Measurements from ENCODE around the gene CCDC157.
A peak's percentile ranks its signal among the peaks of the same experiment; 100 is the strongest.

The CCDC157 gene

DNA sequence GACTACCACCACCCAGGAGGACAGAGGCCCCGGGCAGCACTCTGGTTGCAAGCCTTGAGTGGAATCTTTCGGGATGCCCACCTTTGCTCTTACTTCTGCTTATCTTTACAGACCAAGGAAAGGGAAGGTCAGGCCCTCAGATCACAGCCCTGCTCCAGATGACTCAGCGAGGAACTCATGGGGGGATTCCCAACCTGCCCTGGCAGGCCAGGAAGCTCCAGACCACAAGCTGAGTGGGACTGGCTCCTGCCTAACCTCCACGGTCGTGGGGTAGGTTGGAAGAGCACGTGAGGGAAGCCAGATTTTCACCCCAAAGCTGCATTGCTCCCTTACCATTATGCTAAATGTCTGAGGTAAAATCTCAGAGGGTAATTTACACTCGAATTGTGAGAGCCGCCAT lies 41.9 kb upstream of the CCDC157 start:
- TF ChIP-seq, protein P1, sequence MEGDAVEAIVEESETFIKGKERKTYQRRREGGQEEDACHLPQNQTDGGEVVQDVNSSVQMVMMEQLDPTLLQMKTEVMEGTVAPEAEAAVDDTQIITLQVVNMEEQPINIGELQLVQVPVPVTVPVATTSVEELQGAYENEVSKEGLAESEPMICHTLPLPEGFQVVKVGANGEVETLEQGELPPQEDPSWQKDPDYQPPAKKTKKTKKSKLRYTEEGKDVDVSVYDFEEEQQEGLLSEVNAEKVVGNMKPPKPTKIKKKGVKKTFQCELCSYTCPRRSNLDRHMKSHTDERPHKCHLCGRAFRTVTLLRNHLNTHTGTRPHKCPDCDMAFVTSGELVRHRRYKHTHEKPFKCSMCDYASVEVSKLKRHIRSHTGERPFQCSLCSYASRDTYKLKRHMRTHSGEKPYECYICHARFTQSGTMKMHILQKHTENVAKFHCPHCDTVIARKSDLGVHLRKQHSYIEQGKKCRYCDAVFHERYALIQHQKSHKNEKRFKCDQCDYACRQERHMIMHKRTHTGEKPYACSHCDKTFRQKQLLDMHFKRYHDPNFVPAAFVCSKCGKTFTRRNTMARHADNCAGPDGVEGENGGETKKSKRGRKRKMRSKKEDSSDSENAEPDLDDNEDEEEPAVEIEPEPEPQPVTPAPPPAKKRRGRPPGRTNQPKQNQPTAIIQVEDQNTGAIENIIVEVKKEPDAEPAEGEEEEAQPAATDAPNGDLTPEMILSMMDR (IDR thresholded peaks at IDR 0.05): no peak
- Histone ChIP-seq H3K9ac (no peak overlapping the region), H3K4me2 (ENCODE audit: low read length) (no peak overlapping the region), H3K4me1 (peaks cover 42% of the 10 kb centered on the region), H3K4me3 (ENCODE audit: low read depth, low read length) (no peak overlapping the region), H3K9me3 (ENCODE audit: control insufficient read depth, low read length) (no peaks in the 10 kb centered on the region), H3K27me3 (ENCODE audit: control insufficient read depth, insufficient read depth, low read length) (no peaks in the 10 kb centered on the region), H3K36me3 (ENCODE audit: control insufficient read depth, insufficient read depth, low read length) (no peaks in the 10 kb centered on the region), H3K27ac (no peak overlapping the region), H2AFZ (no peak overlapping the region), H3K79me2 (peaks cover 21% of the 10 kb centered on the region)

DNA sequence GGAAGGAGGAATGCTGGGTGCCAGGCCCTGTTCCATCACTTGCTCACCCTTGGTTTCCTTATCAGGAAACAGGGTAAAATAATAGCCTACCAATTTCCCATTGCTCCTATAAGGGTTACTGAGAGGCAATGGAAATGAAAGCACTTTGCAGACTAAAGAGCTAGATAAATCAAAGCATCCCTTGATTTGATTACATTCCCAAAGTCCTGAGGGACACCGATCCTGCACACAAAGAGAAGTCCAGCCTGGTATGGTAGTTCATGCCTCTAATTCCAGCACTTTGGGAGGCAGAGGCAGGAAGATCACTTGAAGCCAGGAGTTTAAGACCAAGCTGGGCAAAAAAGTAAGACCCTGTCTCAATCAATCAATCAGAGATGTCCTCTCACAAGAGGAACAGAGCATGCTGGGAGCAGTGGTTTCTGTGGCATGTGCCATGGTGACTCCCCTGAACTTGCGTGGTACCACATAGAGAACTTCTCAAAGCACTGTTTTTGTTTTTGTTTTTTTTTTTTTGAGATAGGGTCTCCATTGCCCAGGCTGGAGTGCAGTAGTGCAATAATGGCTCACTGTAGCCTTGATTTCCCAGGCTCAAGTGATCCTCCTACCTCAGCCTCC lies 40.7 kb upstream of the CCDC157 start:
- Histone ChIP-seq H3K27ac (no peak overlapping the region), H3K27me3 (ENCODE audit: control insufficient read depth, insufficient read depth, low read length) (no peaks in the 10 kb centered on the region), H3K4me2 (ENCODE audit: low read length) (no peak overlapping the region), H2AFZ (no peak overlapping the region), H3K36me3 (ENCODE audit: control insufficient read depth, insufficient read depth, low read length) (no peaks in the 10 kb centered on the region), H3K9me3 (ENCODE audit: control insufficient read depth, low read length) (no peaks in the 10 kb centered on the region), H3K9ac (no peak overlapping the region), H3K4me1 (peaks cover 43% of the 10 kb centered on the region), H3K4me3 (ENCODE audit: low read depth, low read length) (no peak overlapping the region), H3K79me2 (peaks cover 30% of the 10 kb centered on the region)
- TF ChIP-seq, protein P1 (IDR thresholded peaks at IDR 0.05): no peak

DNA sequence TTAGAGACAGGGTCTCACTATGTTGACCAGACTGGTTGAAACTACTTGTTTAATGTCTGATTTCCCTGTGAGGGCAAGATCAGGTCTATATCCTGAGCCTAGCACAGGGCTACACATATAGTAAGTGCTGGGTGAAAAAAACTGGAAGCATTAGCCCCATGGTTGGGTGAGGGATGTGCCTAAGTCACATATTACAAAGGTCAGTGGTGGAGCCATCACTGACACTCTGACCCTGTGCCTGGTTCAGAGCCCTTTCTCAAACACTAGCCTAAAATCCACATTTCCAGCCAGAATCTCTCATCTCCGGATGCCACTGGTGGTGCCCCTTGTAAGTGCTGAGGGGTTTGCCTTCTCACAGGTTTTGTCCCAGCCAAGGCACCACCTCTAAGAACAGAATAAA lies 39.0 kb upstream of the CCDC157 start:
- peaks cover 33% of the 10 kb centered on the region for H3K4me1 ChIP-seq
- TF ChIP-seq, protein P1 (IDR thresholded peaks at IDR 0.05): no peak

DNA sequence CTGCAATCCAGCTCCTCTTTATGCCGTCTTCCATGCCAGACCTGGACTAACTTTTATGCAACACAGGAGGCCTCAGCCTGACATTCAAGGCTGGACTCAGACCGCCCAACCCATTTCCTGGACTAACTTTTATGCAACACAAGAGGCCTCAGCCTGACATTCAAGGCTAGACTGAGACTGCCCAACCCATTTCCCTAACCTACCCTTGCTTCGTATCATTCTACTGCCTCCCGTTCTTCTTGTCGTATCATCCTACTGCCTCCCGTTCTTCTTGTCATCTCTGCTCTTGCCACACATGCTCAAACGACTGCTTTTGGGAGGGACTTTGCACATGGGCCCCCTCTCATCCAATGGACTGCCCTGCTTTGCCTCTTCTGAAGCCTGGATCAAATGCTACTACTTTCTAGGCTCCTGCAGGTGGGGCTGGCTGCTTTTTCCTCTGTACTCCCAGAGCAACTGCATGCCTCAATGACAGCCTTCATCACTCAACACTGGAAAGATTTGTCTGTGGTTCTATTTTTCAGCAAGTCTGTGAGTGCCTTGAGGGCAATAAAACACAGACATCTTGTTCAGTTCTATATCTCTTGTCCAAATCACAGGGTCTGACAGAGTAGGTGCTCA lies 37.9 kb upstream of the CCDC157 start:
- TF ChIP-seq, protein P1 (IDR thresholded peaks at IDR 0.05): no peak
- H3K9ac ChIP-seq: no peak overlapping the region
- no peaks in the 10 kb centered on the region for H3K27me3 ChIP-seq (ENCODE audit: control insufficient read depth, insufficient read depth, low read length)
- H3K36me3 ChIP-seq (ENCODE audit: control insufficient read depth, insufficient read depth, low read length): no peaks in the 10 kb centered on the region
- H3K9me3 ChIP-seq (ENCODE audit: control insufficient read depth, low read length): no peaks in the 10 kb centered on the region
- no peak overlapping the region for H3K27ac ChIP-seq
- peak overlapping the region; percentile 20 for H3K4me2 ChIP-seq (ENCODE audit: low read length)
- H2AFZ ChIP-seq: no peak overlapping the region
- H3K79me2 ChIP-seq: peaks cover 48% of the 10 kb centered on the region
- no peak overlapping the region for H3K4me3 ChIP-seq (ENCODE audit: low read depth, low read length)
- peaks cover 35% of the 10 kb centered on the region for H3K4me1 ChIP-seq

More for the DNA sequence above, 39.0 kb upstream of the CCDC157 start:
- peaks cover 40% of the 10 kb centered on the region for H3K79me2 ChIP-seq
- no peak overlapping the region for H3K4me3 ChIP-seq (ENCODE audit: low read depth, low read length)
- no peaks in the 10 kb centered on the region for H3K9me3 ChIP-seq (ENCODE audit: control insufficient read depth, low read length)
- H3K27me3 ChIP-seq (ENCODE audit: control insufficient read depth, insufficient read depth, low read length): no peaks in the 10 kb centered on the region
- H3K27ac ChIP-seq: no peak overlapping the region
- no peaks in the 10 kb centered on the region for H3K36me3 ChIP-seq (ENCODE audit: control insufficient read depth, insufficient read depth, low read length)
- H3K9ac ChIP-seq: no peak overlapping the region
- H3K4me2 ChIP-seq (ENCODE audit: low read length): peak overlapping the region; percentile 54
- no peak overlapping the region for H2AFZ ChIP-seq
